Fibroblast of mammary gland (primary cell): Measurements from ENCODE around the gene ZNF701.
"Not testable (repeated sequence)": the region's sequence is repeated elsewhere in the genome, so short reads cannot be mapped to it uniquely, and the experiment has no call there.

Experiments used
- DNase-seq: peaks from one replicate; pipeline ENCODE4 v3.0.0-alpha.2; 2010; ENCODE audit warnings: low read depth
- H3K4me3 ChIP-seq: 2 replicates; pipeline ENCODE4 v1.5.1; 2011; ENCODE audit warnings: low read depth, mild to moderate bottlenecking, low read length, moderate library complexity; ENCODE audit not compliant: control insufficient read depth
- CTCF ChIP-seq: conservative IDR thresholded peaks from 2 replicates; pipeline ENCODE4 v1.5.1; 2011; ENCODE audit warnings: low read depth, low read length, inconsistent platforms; ENCODE audit not compliant: control insufficient read depth, insufficient read depth

ZNF701 gene

GRCh38 chr19:52584736-52585440, 14.8 kb downstream of the ZNF701 start:
- DNase-seq = peak; percentile 22
- H3K4me3 ChIP-seq = peak overlapping the region; percentile 12
- TF ChIP-seq CTCF = no peak

GRCh38 chr19:52585604-52586003, 15.5 kb downstream of the ZNF701 start:
- no peak overlapping the region for H3K4me3 ChIP-seq

GRCh38 chr19:52590728-52591127, 20.6 kb downstream of the ZNF701 start:
- H3K4me3 ChIP-seq = no peak overlapping the region
- no peak for TF ChIP-seq CTCF
- DNase-seq = no peak

More at GRCh38 chr19:52585604-52586003, 15.5 kb downstream of the ZNF701 start:
- no peak for TF ChIP-seq CTCF
- no peak for DNase-seq

GRCh38 chr19:52592301-52592700, 22.2 kb downstream of the ZNF701 start:
- H3K4me3 ChIP-seq = no peak overlapping the region
- peak; percentile 21 for TF ChIP-seq CTCF
- DNase-seq = no peak

- not testable (repeated sequence) for H3K4me3 ChIP-seq, DNase-seq
Measured at GRCh38 chr19:52593441-52593840, 23.4 kb downstream of the ZNF701 start.

- no peak for DNase-seq
- H3K4me3 ChIP-seq = no peak overlapping the region
- no peak for TF ChIP-seq CTCF
Measured at GRCh38 chr19:52599241-52599640, 29.2 kb downstream of the ZNF701 start.

GRCh38 chr19:52600639-52601024, 30.5 kb downstream of the ZNF701 start:
- peak overlapping the region; percentile 64 for H3K4me3 ChIP-seq
- no peak for TF ChIP-seq CTCF
- no peak for DNase-seq
